ENCODE data around the gene TESK1. TPM values are rescaled to one million over a fixed set of nuclear protein-coding genes. Genes with fewer than 3 reads are reported as not detected.
A peak's percentile ranks its signal among the peaks of the same experiment; 100 is the strongest.

The TESK1 gene
- total and polyA plus RNA-seq, 2 experiments from 2014 or later: 6.8 to 10.7 TPM

- peaks cover 10% of the 10 kb centered on the region for H3K36me3 Mint-ChIP-seq (ENCODE audit: low read depth)
- peaks cover 12% of the 10 kb centered on the region for H3K4me1 ChIP-seq (ENCODE audit: insufficient read depth)
- ATAC-seq (no peak), DNase-seq (ENCODE audit: low spot score) (no peak)
- peaks cover 3% of the 10 kb centered on the region; the same call in 2 of the 3 replicates for H3K4me1 Mint-ChIP-seq
- peak overlapping the region; percentile 82 for H3K4me3 Mint-ChIP-seq
- peak overlapping the region; percentile 72 for H2AFZ ChIP-seq
- H3K4me2 ChIP-seq: peak overlapping the region; percentile 86
- TF ChIP-seq ZNF462 (CRISPR knock-in tag; IDR thresholded peaks at IDR 0.05) (no peak), ZNF331 (CRISPR knock-in tag; IDR thresholded peaks at IDR 0.05; ENCODE audit: low read depth) (no peak), CREB1 (CRISPR knock-in tag; IDR thresholded peaks at IDR 0.05; ENCODE audit: low read depth) (no peak), NANOG (IDR thresholded peaks at IDR 0.05; ENCODE audit: borderline replicate concordance) (no peak), CTCF (conservative IDR thresholded peaks at IDR 0.05; ENCODE audit: low read depth in 2 of 2) (no peak), REST (IDR thresholded peaks at IDR 0.05; ENCODE audit: unreplicated experiment) (no peak), STAT1 (IDR thresholded peaks at IDR 0.05; ENCODE audit: unreplicated experiment) (no peak), JUNB (IDR thresholded peaks at IDR 0.05; ENCODE audit: unreplicated experiment) (no peak), EZH2 (IDR thresholded peaks at IDR 0.05; ENCODE audit: low read depth, unreplicated experiment) (no peak), EZH2phosphoT487 (IDR thresholded peaks at IDR 0.05; ENCODE audit: unreplicated experiment) (no peak), POLR2AphosphoS5 (IDR thresholded peaks at IDR 0.05; ENCODE audit: low read depth) (no peak), ZNF114 (CRISPR knock-in tag; IDR thresholded peaks at IDR 0.05) (no peak)
- TF ChIP-seq, protein P1, sequence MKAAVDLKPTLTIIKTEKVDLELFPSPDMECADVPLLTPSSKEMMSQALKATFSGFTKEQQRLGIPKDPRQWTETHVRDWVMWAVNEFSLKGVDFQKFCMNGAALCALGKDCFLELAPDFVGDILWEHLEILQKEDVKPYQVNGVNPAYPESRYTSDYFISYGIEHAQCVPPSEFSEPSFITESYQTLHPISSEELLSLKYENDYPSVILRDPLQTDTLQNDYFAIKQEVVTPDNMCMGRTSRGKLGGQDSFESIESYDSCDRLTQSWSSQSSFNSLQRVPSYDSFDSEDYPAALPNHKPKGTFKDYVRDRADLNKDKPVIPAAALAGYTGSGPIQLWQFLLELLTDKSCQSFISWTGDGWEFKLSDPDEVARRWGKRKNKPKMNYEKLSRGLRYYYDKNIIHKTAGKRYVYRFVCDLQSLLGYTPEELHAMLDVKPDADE (IDR thresholded peaks at IDR 0.05): no peak
- no peaks in the 10 kb centered on the region for H3K36me3 ChIP-seq (ENCODE audit: insufficient read depth)
- no peaks in the 10 kb centered on the region for H3K9me3 Mint-ChIP-seq
- peaks cover 13% of the 10 kb centered on the region; the same call in 1 of the 2 replicates for H3F3A ChIP-seq (replicated peaks; ENCODE audit: low read depth)
- H3K79me2 ChIP-seq (replicated peaks; ENCODE audit: insufficient read depth): peaks cover 4% of the 10 kb centered on the region; the same call in 1 of the 2 replicates
- no peak overlapping the region for H3K27ac ChIP-seq (ENCODE audit: low read depth)
- H4K20me1 ChIP-seq (replicated peaks; ENCODE audit: insufficient read depth): no peaks in the 10 kb centered on the region; the same call in none of the 2 replicates
- no peaks in the 10 kb centered on the region for H3K9me2 ChIP-seq (ENCODE audit: insufficient read depth)
- H3K4me3 ChIP-seq: peak overlapping the region; percentile 91
- peaks cover 6% of the 10 kb centered on the region for H3K27me3 Mint-ChIP-seq (ENCODE audit: insufficient read depth, low read depth, poor library complexity)
- no peaks in the 10 kb centered on the region for H3K27me3 ChIP-seq (ENCODE audit: insufficient read depth)
- H3K27ac Mint-ChIP-seq: no peak overlapping the region
Measured at GRCh38 chr9:35606138-35606504, 1.1 kb downstream of the TESK1 start.
